Nephron progenitor cell (in vitro differentiated cells): ENCODE measurements around the gene ADAMTS18.
"Not testable (repeated sequence)": the region's sequence is repeated elsewhere in the genome, so short reads cannot be mapped to it uniquely, and the experiment has no call there.

Source experiments
- DNase-seq: peaks from one replicate; pipeline ENCODE4 v3.0.0; 2021
- H3K27ac Mint-ChIP-seq: 2 replicates; pipeline ENCODE4 v1.8.0; 2021; ENCODE audit warnings: mild to moderate bottlenecking, moderate library complexity, mixed read lengths
- H3K27me3 Mint-ChIP-seq: 2 replicates; pipeline ENCODE4 v1.8.0; 2021; ENCODE audit warnings: mild to moderate bottlenecking, low read depth, mixed read lengths; ENCODE audit not compliant: poor library complexity
- H3K36me3 Mint-ChIP-seq: 2 replicates; pipeline ENCODE4 v1.8.0; 2021; ENCODE audit warnings: low read depth, mixed read lengths
- H3K4me1 Mint-ChIP-seq: 2 replicates; pipeline ENCODE4 v1.8.0; 2021; ENCODE audit warnings: mixed read lengths
- H3K4me3 Mint-ChIP-seq: 2 replicates; pipeline ENCODE4 v1.8.0; 2021; ENCODE audit warnings: mild to moderate bottlenecking, moderate library complexity, mixed read lengths
- H3K9me3 Mint-ChIP-seq: 2 replicates; pipeline ENCODE4 v1.8.0; 2021; ENCODE audit warnings: mild to moderate bottlenecking, moderate library complexity, mixed read lengths
- CTCF ChIP-seq: fragments of 200-600 bp; sonication (generic); IDR thresholded peaks from 2 replicates; pipeline ENCODE4 v1.5.0; 2021; ENCODE audit warnings: antibody characterized with exemption

Gene ADAMTS18

GRCh38 chr16:77262971-77263370 is 171.9 kb downstream of the ADAMTS18 start:
- H3K4me3 Mint-ChIP-seq = no peak overlapping the region
- H3K27me3 Mint-ChIP-seq = peaks cover 9% of the 10 kb centered on the region
- H3K27ac Mint-ChIP-seq = peak overlapping the region; percentile 41
- peaks cover 40% of the 10 kb centered on the region for H3K9me3 Mint-ChIP-seq
- no peak for DNase-seq
- peaks cover 6% of the 10 kb centered on the region for H3K4me1 Mint-ChIP-seq
- H3K36me3 Mint-ChIP-seq = peaks cover 12% of the 10 kb centered on the region
- no peak for TF ChIP-seq CTCF

GRCh38 chr16:77250400-77250799 is 184.4 kb downstream of the ADAMTS18 start:
- Mint-ChIP-seq H3K4me3 (no peak overlapping the region), H3K36me3 (no peaks in the 10 kb centered on the region), H3K27ac (no peak overlapping the region), H3K27me3 (peaks cover 3% of the 10 kb centered on the region), H3K9me3 (peaks cover 7% of the 10 kb centered on the region), H3K4me1 (no peaks in the 10 kb centered on the region)
- DNase-seq = no peak
- TF ChIP-seq CTCF = no peak

GRCh38 chr16:77246150-77246549 is 188.7 kb downstream of the ADAMTS18 start:
- peaks cover 3% of the 10 kb centered on the region for H3K27me3 Mint-ChIP-seq
- H3K4me1 Mint-ChIP-seq = no peaks in the 10 kb centered on the region
- no peak overlapping the region for H3K4me3 Mint-ChIP-seq
- no peak overlapping the region for H3K27ac Mint-ChIP-seq
- TF ChIP-seq CTCF = no peak
- DNase-seq = no peak
- H3K9me3 Mint-ChIP-seq = no peaks in the 10 kb centered on the region
- H3K36me3 Mint-ChIP-seq = no peaks in the 10 kb centered on the region

GRCh38 chr16:77242471-77242870 is 192.4 kb downstream of the ADAMTS18 start:
- not testable (repeated sequence) for H3K36me3 Mint-ChIP-seq, H3K4me3 Mint-ChIP-seq, H3K9me3 Mint-ChIP-seq, DNase-seq, H3K27ac Mint-ChIP-seq, H3K27me3 Mint-ChIP-seq
- peaks cover 25% of the 10 kb centered on the region for H3K4me1 Mint-ChIP-seq

GRCh38 chr16:77238593-77238992 is 196.2 kb downstream of the ADAMTS18 start:
- no peak for DNase-seq
- peaks cover 49% of the 10 kb centered on the region for H3K4me1 Mint-ChIP-seq
- H3K36me3 Mint-ChIP-seq = no peaks in the 10 kb centered on the region
- no peak for TF ChIP-seq CTCF
- H3K27me3 Mint-ChIP-seq = peaks cover 4% of the 10 kb centered on the region
- H3K9me3 Mint-ChIP-seq = no peaks in the 10 kb centered on the region
- H3K4me3 Mint-ChIP-seq = no peak overlapping the region
- H3K27ac Mint-ChIP-seq = no peak overlapping the region

GRCh38 chr16:77236063-77236511 is 198.7 kb downstream of the ADAMTS18 start:
- peak; percentile 99 for TF ChIP-seq CTCF
- Mint-ChIP-seq H3K36me3 (no peaks in the 10 kb centered on the region), H3K4me3 (peak overlapping the region; percentile 48), H3K4me1 (peaks cover 49% of the 10 kb centered on the region), H3K9me3 (no peaks in the 10 kb centered on the region), H3K27ac (no peak overlapping the region), H3K27me3 (peaks cover 4% of the 10 kb centered on the region)
- peak; percentile 95 for DNase-seq
